Fibroblast of upper back skin (primary cell): ENCODE results near the gene NPM3.

Experiments used
- DNase-seq: peaks from one replicate; pipeline ENCODE4 v3.0.0-alpha.2; 2013

NPM3 gene

GRCh38 chr10:101749047-101750016 is 33.9 kb downstream of the NPM3 start:
- DNase-seq: no peak

GRCh38 chr10:101748496-101748895 is 34.8 kb downstream of the NPM3 start:
- DNase-seq: no peak

GRCh38 chr10:101745074-101745696 is 38.1 kb downstream of the NPM3 start:
- DNase-seq: no peak

- DNase-seq: peak; percentile 9
Measured at GRCh38 chr10:101744267-101744666, 39.0 kb downstream of the NPM3 start.

GRCh38 chr10:101741938-101742337 is 41.3 kb downstream of the NPM3 start:
- no peak for DNase-seq

GRCh38 chr10:101736666-101737065 is 46.6 kb downstream of the NPM3 start:
- DNase-seq: no peak

GRCh38 chr10:101732096-101732495 is 51.1 kb downstream of the NPM3 start:
- no peak for DNase-seq
